Body of pancreas (tissue), 4 donors: ENCODE data around the gene NAGPA.

Source experiments
- POLR2A ChIP-seq, 3 donors: fragments of 450-650 bp; IDR thresholded peaks; one replicate each; pipeline ENCODE4 v1.6.1; 2016; ENCODE audit warnings: antibody characterized with exemption in 3 of 3, mild to moderate bottlenecking in 2 of 3
- TF ChIP-seq, protein P1 (sequence below), 7 experiments: fragments of 450-650 bp in 4 of 7; fragments of 200-600 bp in 3 of 7; sonication (generic) in 3 of 7; IDR thresholded peaks; one replicate each; pipeline ENCODE4 v1.5.1; 2016 to 2019; ENCODE audit warnings: antibody characterized with exemption in 7 of 7

- TF ChIP-seq, protein P1, sequence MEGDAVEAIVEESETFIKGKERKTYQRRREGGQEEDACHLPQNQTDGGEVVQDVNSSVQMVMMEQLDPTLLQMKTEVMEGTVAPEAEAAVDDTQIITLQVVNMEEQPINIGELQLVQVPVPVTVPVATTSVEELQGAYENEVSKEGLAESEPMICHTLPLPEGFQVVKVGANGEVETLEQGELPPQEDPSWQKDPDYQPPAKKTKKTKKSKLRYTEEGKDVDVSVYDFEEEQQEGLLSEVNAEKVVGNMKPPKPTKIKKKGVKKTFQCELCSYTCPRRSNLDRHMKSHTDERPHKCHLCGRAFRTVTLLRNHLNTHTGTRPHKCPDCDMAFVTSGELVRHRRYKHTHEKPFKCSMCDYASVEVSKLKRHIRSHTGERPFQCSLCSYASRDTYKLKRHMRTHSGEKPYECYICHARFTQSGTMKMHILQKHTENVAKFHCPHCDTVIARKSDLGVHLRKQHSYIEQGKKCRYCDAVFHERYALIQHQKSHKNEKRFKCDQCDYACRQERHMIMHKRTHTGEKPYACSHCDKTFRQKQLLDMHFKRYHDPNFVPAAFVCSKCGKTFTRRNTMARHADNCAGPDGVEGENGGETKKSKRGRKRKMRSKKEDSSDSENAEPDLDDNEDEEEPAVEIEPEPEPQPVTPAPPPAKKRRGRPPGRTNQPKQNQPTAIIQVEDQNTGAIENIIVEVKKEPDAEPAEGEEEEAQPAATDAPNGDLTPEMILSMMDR (IDR thresholded peaks at IDR 0.05): no peak
- TF ChIP-seq POLR2A (IDR thresholded peaks at IDR 0.05): no peak
These were observed 44.2 kb downstream of the NAGPA start for GRCh38 chr16:4989391-4990006.
